OCI-LY1 (cell line): ENCODE data around the gene INPP5A.

Experiments
- H2AFZ ChIP-seq: fragments of 200-600 bp; sonication (generic), shearing (Covaris generic); 2 replicates; pipeline ENCODE4 v1.6.0; 2014; ENCODE audit warnings: antibody characterized with exemption, mild to moderate bottlenecking, low read length
- H3F3A ChIP-seq: fragments of 200-600 bp; sonication (generic), shearing (Covaris generic); 2 replicates; pipeline ENCODE4 v1.6.0; 2014; ENCODE audit warnings: mild to moderate bottlenecking, antibody characterized with exemption, low read length, moderate library complexity; ENCODE audit not compliant: insufficient read depth
- H3K27ac ChIP-seq: fragments of 200-600 bp; sonication (generic); 2 replicates; pipeline ENCODE4 v1.5.1; 2014; ENCODE audit warnings: low read length, mixed run types, mild to moderate bottlenecking, low read depth; ENCODE audit not compliant: poor library complexity, severe bottlenecking
- H3K27me3 ChIP-seq: fragments of 200-600 bp; sonication (generic); 2 replicates; pipeline ENCODE4 v1.6.0; 2014; ENCODE audit warnings: antibody characterized with exemption, mild to moderate bottlenecking, low read length, moderate library complexity; ENCODE audit not compliant: insufficient read depth
- H3K36me3 ChIP-seq: fragments of 200-600 bp; sonication (generic); 2 replicates; pipeline ENCODE4 v1.6.1; 2014; ENCODE audit warnings: mild to moderate bottlenecking, antibody characterized with exemption, low read length, moderate library complexity, mixed read lengths; ENCODE audit not compliant: insufficient read depth
- H3K4me1 ChIP-seq: fragments of 200-600 bp; sonication (generic); 2 replicates; pipeline ENCODE4 v1.5.1; 2014; ENCODE audit warnings: mild to moderate bottlenecking, low read length, moderate library complexity; ENCODE audit not compliant: insufficient read depth, severe bottlenecking
- H3K4me2 ChIP-seq: fragments of 200-600 bp; sonication (generic), shearing (Covaris generic); 2 replicates; pipeline ENCODE4 v1.6.1; 2014; ENCODE audit warnings: low read length
- H3K4me3 ChIP-seq: fragments of 200-600 bp; sonication (generic); 2 replicates; pipeline ENCODE4 v1.5.1; 2014; ENCODE audit warnings: low read length, low read depth, mild to moderate bottlenecking, mixed read lengths; ENCODE audit not compliant: poor library complexity, severe bottlenecking
- H3K79me2 ChIP-seq: fragments of 200-600 bp; shearing (Covaris generic); 2 replicates; pipeline ENCODE4 v1.6.1; 2016; ENCODE audit warnings: mixed run types, low read length, mixed read lengths; ENCODE audit not compliant: insufficient read depth
- H3K9ac ChIP-seq: fragments of 200-600 bp; sonication (generic), shearing (Covaris generic); 2 replicates; pipeline ENCODE4 v1.6.1; 2014; ENCODE audit warnings: mild to moderate bottlenecking, low read length, mixed read lengths
- H3K9me2 ChIP-seq: fragments of 200-600 bp; sonication (generic), shearing (Covaris generic); 2 replicates; pipeline ENCODE4 v1.6.1; 2014; ENCODE audit warnings: low read depth, mild to moderate bottlenecking, low read length, mixed read lengths
- H3K9me3 ChIP-seq: fragments of 200-600 bp; shearing (Covaris generic); 2 replicates; pipeline ENCODE4 v1.6.1; 2014; ENCODE audit warnings: low read length, mixed read lengths
- H4K20me1 ChIP-seq: fragments of 200-600 bp; sonication (generic), shearing (Covaris generic); 2 replicates; pipeline ENCODE4 v1.6.0; 2016; ENCODE audit warnings: mild to moderate bottlenecking, low read length; ENCODE audit not compliant: insufficient read depth
- CTCF ChIP-seq: fragments of 200-600 bp; sonication (generic), shearing (Covaris generic); IDR thresholded peaks from 2 replicates; pipeline ENCODE4 v1.5.1; 2017; ENCODE audit warnings: mild to moderate bottlenecking, antibody characterized with exemption, low read length, moderate library complexity, mixed read lengths
- EZH2 ChIP-seq: fragments of 200-600 bp; sonication (generic), shearing (Covaris generic); IDR thresholded peaks from 2 replicates; pipeline ENCODE4 v1.8.0; 2017; ENCODE audit warnings: borderline replicate concordance, mixed run types, mild to moderate bottlenecking, antibody characterized with exemption, low read length, moderate library complexity, mixed read lengths

INPP5A gene

DNA sequence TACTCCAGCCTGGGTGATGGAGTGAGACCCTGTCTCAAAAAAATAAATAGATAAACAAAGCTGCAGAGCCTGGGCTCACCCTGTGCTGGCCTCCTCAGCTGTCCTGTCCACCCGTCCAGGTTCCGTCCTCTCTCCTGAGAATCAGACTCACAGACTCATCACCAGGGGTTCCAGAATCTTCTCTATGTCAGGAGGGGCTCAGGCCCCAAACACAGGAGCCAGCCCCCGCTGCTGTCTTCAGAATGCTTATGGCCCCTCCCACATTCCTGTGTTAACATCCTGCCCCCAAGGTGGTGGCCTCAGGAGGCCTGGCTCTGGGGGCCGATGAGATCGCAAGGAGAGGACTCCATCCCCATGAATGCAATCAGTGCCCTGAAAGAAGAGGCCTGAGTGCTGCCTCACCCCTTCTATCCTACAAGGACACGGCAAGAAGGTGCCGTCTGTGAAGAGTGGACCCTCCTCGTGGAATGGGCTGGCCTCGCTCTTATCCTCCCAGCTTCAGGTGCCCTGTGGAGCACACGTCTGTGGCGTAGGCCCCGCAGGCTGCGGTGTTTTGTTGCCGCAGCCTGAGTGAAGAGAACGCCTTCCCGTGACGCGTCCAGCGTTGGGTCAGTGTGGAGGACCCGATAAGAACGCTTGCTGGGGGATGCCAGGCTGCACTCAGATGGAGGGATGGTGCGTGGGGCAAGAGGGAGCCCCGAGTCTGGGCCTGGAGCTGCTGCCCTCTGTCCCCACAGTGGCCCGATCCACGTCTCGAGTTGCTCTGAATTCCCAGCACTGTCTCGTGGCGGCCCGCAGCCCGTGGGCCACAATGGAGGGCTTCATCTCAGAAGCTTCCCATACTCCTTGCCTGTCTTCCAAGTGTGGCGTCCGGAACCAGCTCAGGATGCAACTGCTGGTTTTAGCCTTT is 77.1 kb downstream of the INPP5A start:
- Histone ChIP-seq H3K4me1 (no peaks in the 10 kb centered on the region), H4K20me1 (no peaks in the 10 kb centered on the region), H3K4me3 (no peak overlapping the region), H3K79me2 (no peaks in the 10 kb centered on the region), H3F3A (no peaks in the 10 kb centered on the region), H3K9me2 (no peaks in the 10 kb centered on the region), H3K9ac (no peak overlapping the region), H3K36me3 (no peaks in the 10 kb centered on the region), H3K9me3 (no peaks in the 10 kb centered on the region), H3K4me2 (no peak overlapping the region), H3K27me3 (no peaks in the 10 kb centered on the region), H3K27ac (no peak overlapping the region), H2AFZ (no peak overlapping the region)
- TF ChIP-seq EZH2 (no peak), CTCF (no peak)

DNA sequence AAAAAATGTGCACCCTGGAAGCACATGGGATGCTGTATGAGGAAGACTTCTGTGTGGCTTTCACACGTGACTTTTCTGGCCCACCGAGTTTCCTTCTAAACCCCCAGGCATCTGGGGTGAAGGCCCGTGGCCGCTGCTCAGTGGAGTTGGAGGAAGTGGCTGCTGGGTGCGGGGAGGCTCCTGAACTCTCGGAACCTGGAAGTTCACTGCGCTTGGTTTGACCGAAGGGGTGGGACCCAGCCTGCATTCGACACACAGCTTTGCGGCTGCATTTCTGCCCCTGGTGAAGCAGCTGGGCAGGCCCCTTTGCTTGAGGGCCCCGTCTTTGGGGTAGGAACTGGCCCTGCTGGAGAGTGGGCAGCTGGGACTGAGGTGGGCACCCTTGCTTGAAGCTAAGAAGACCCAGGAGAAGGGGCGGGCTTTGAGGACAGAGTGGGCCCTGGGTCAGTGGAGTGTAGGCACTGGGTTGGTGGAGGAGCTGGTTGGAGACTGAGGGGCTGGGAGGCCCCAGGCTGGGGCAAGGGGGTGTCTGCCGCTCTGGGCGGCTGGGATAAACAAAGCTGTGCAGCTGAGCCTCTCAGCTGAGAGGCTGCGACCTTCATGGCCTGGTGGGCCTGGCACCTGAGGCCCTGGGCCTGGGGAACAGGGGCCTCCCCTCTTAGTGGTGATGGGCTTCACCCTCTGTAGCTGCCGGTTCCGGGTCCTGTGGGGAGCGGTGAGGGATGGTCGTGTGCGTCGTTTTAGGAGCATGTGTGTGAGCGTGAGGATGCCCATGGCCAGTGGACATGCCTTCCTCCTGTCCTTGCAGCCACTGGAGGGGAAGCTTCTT is 78.0 kb downstream of the INPP5A start:
- no peaks in the 10 kb centered on the region for H3K9me2 ChIP-seq
- H3K4me1 ChIP-seq: no peaks in the 10 kb centered on the region
- H3K4me2 ChIP-seq: no peak overlapping the region
- H3K27ac ChIP-seq: no peak overlapping the region
- H4K20me1 ChIP-seq: no peaks in the 10 kb centered on the region
- no peak overlapping the region for H3K4me3 ChIP-seq
- no peaks in the 10 kb centered on the region for H3K36me3 ChIP-seq
- H3K9ac ChIP-seq: no peak overlapping the region
- no peaks in the 10 kb centered on the region for H3K27me3 ChIP-seq
- no peak for TF ChIP-seq CTCF
- TF ChIP-seq EZH2: no peak
- no peaks in the 10 kb centered on the region for H3F3A ChIP-seq
- H2AFZ ChIP-seq: no peak overlapping the region
- H3K9me3 ChIP-seq: no peaks in the 10 kb centered on the region
- H3K79me2 ChIP-seq: no peaks in the 10 kb centered on the region

GRCh38 chr10:132616170-132616995 is 78.8 kb downstream of the INPP5A start:
- no peak overlapping the region for H2AFZ ChIP-seq
- H3F3A ChIP-seq: no peaks in the 10 kb centered on the region
- H3K36me3 ChIP-seq: no peaks in the 10 kb centered on the region
- H3K79me2 ChIP-seq: no peaks in the 10 kb centered on the region
- no peak overlapping the region for H3K27ac ChIP-seq
- TF ChIP-seq CTCF (no peak), EZH2 (no peak)
- no peaks in the 10 kb centered on the region for H3K4me1 ChIP-seq
- no peaks in the 10 kb centered on the region for H4K20me1 ChIP-seq
- no peak overlapping the region for H3K4me2 ChIP-seq
- H3K9me3 ChIP-seq: no peaks in the 10 kb centered on the region
- H3K4me3 ChIP-seq: no peak overlapping the region
- no peaks in the 10 kb centered on the region for H3K9me2 ChIP-seq
- no peak overlapping the region for H3K9ac ChIP-seq
- H3K27me3 ChIP-seq: no peaks in the 10 kb centered on the region
